RPMI8226 (cell line): Measurements from ENCODE around the gene CLCA1.

Experiments used
- DNase-seq: peaks from one replicate; pipeline ENCODE4 v3.0.0-alpha.2; 2015

Gene CLCA1

GRCh38 chr1:86464819-86465218 is 3.9 kb upstream of the CLCA1 start:
- no peak for DNase-seq

GRCh38 chr1:86466109-86466844 is 2.5 kb upstream of the CLCA1 start:
- no peak for DNase-seq

- no peak for DNase-seq
These were observed 1.7 kb upstream of the CLCA1 start for GRCh38 chr1:86466986-86467385.

GRCh38 chr1:86470859-86471258 is 2.1 kb downstream of the CLCA1 start:
- no peak for DNase-seq

GRCh38 chr1:86471291-86471690 is 2.6 kb downstream of the CLCA1 start:
- DNase-seq, result no peak

GRCh38 chr1:86472152-86472551 is 3.4 kb downstream of the CLCA1 start:
- peak; percentile 49 for DNase-seq

GRCh38 chr1:86472767-86473166 is 4.0 kb downstream of the CLCA1 start:
- no peak for DNase-seq

- no peak for DNase-seq
These were observed 8.5 kb downstream of the CLCA1 start for GRCh38 chr1:86477256-86477655.

- DNase-seq, result no peak
These were observed 9.0 kb downstream of the CLCA1 start for GRCh38 chr1:86477682-86478081.

- DNase-seq, result no peak
These were observed 9.9 kb downstream of the CLCA1 start for GRCh38 chr1:86478416-86479156.

- no peak for DNase-seq
These were observed 13.2 kb downstream of the CLCA1 start for GRCh38 chr1:86481966-86482365.

- DNase-seq, result no peak
These were observed 18.5 kb downstream of the CLCA1 start for GRCh38 chr1:86487131-86487810.

- DNase-seq, result no peak
These were observed 19.0 kb downstream of the CLCA1 start for GRCh38 chr1:86487811-86488141.

- no peak for DNase-seq
These were observed 20.6 kb downstream of the CLCA1 start for GRCh38 chr1:86489242-86489878.

- no peak for DNase-seq
These were observed 22.6 kb downstream of the CLCA1 start for GRCh38 chr1:86491171-86491950.

GRCh38 chr1:86498281-86498680 is 29.6 kb downstream of the CLCA1 start:
- no peak for DNase-seq

GRCh38 chr1:86499987-86500593 is 31.4 kb downstream of the CLCA1 start:
- DNase-seq, result peak; percentile 62

GRCh38 chr1:86500714-86501113 is 32.0 kb downstream of the CLCA1 start:
- DNase-seq, result no peak

GRCh38 chr1:86502125-86502646 is 33.5 kb downstream of the CLCA1 start:
- DNase-seq, result peak; percentile 52

GRCh38 chr1:86502721-86503405 is 34.1 kb downstream of the CLCA1 start:
- DNase-seq, result peak; percentile 56

GRCh38 chr1:86503406-86504136 is 34.8 kb downstream of the CLCA1 start:
- DNase-seq, result no peak
